H1 (cell line): ENCODE measurements around the gene GUCY2F. TPM values are rescaled to one million over a fixed set of nuclear protein-coding genes. Genes with fewer than 3 reads are reported as not detected.

ENCODE experiments used
- CTCF ChIA-PET: fragments of 300-600 bp; sonication (Branson Sonifier 250); formaldehyde crosslinking; loops from one replicate; lab custom pipeline; 2021; ENCODE audit not compliant: partially characterized antibody; lab: Charles Lee
- POLR2A ChIA-PET: fragments of 300-600 bp; sonication (Branson Sonifier 250); formaldehyde crosslinking; loops from one replicate; lab custom pipeline; 2021; ENCODE audit warnings: inconsistent platforms; ENCODE audit not compliant: partially characterized antibody; lab: Charles Lee
- DNase-seq, 2 experiments: peaks; one replicate each; pipeline versions ENCODE4 v3.0.0 to v3.0.0-alpha.2; 2010 to 2022; ENCODE audit warnings: low spot score in 2 of 2, low read depth in 1 of 2, mixed read lengths in 1 of 2
- FAIRE-seq: peaks from 2 replicates; lab custom pipeline; 2011; peaks lifted over from hg19 to GRCh38; lab: Jason Lieb, UNC
- H2AFZ ChIP-seq: 2 replicates; pipeline ENCODE4 v1.8.1; 2012; ENCODE audit warnings: low read length, inconsistent platforms
- H2AK5ac ChIP-seq: 2 replicates; pipeline ENCODE4 v1.6.1; 2013; ENCODE audit warnings: low read depth, low read length
- H2BK120ac ChIP-seq: replicated peaks from 2 replicates; pipeline ENCODE3; 2013; ENCODE audit warnings: low read depth, low read length, inconsistent platforms
- H2BK12ac ChIP-seq: 2 replicates; pipeline ENCODE4 v1.6.1; 2013; ENCODE audit warnings: low read depth, low read length
- H2BK15ac ChIP-seq: 2 replicates; pipeline ENCODE4 v1.6.1; 2013; ENCODE audit warnings: low read length
- H2BK20ac ChIP-seq: 2 replicates; pipeline ENCODE4 v1.6.1; 2013; ENCODE audit warnings: low read length
- H2BK5ac ChIP-seq: 2 replicates; pipeline ENCODE4 v1.6.1; 2013; ENCODE audit warnings: low read depth, low read length
- H3K14ac ChIP-seq: 2 replicates; pipeline ENCODE4 v1.6.1; 2013; ENCODE audit warnings: inconsistent platforms; ENCODE audit not compliant: insufficient read length
- H3K18ac ChIP-seq: 2 replicates; pipeline ENCODE4 v1.6.1; 2013; ENCODE audit warnings: low read length; ENCODE audit errors: extremely low read depth
- H3K23ac ChIP-seq: 2 replicates; pipeline ENCODE4 v1.6.1; 2013; ENCODE audit warnings: inconsistent platforms; ENCODE audit not compliant: insufficient read length
- H3K23me2 ChIP-seq: 2 replicates; pipeline ENCODE4 v1.6.1; 2013; ENCODE audit warnings: low read depth, low read length
- H3K27ac ChIP-seq: 2 replicates; pipeline ENCODE4 v1.6.1; 2011; ENCODE audit warnings: low read depth, low read length, inconsistent platforms
- H3K27me3 ChIP-seq, 4 experiments: replicated peaks in 1 of 4; 1 replicate in 1 of 4; 2 replicates in 3 of 4; pipeline versions ENCODE4 v1.6.1 to v1.8.1; 2011 to 2013; ENCODE audit warnings: low read length in 3 of 4, mild to moderate bottlenecking in 3 of 4, inconsistent platforms in 2 of 4, mixed read lengths in 2 of 4, moderate library complexity in 1 of 4; ENCODE audit not compliant: control insufficient read depth in 3 of 4, insufficient read depth in 3 of 4; ENCODE audit errors: extremely low read depth in 1 of 4
- H3K36me3 ChIP-seq, 4 experiments: 2 replicates each; pipeline versions ENCODE4 v1.6.1 to v1.8.1; 2011 to 2013; ENCODE audit warnings: mild to moderate bottlenecking in 4 of 4, low read length in 3 of 4, moderate library complexity in 2 of 4, control low read depth in 1 of 4, inconsistent platforms in 1 of 4; ENCODE audit not compliant: insufficient read depth in 4 of 4, control insufficient read depth in 2 of 4
- H3K4ac ChIP-seq: replicated peaks from 2 replicates; pipeline ENCODE3; 2013; ENCODE audit warnings: low read length, low read depth, mixed read lengths, inconsistent platforms; ENCODE audit not compliant: insufficient read length
- H3K4me1 ChIP-seq, 4 experiments: replicated peaks in 1 of 4; 1 replicate in 1 of 4; 2 replicates in 3 of 4; pipeline versions ENCODE4 v1.6.1 to v1.8.1; 2011 to 2013; ENCODE audit warnings: low read length in 3 of 4, inconsistent platforms in 2 of 4, mixed read lengths in 1 of 4; ENCODE audit not compliant: insufficient read depth in 4 of 4, control insufficient read depth in 3 of 4
- H3K4me2 ChIP-seq, 2 experiments: 2 replicates each; pipeline versions ENCODE4 v1.6.1 to v1.8.1; 2011 to 2013; ENCODE audit warnings: low read depth in 2 of 2, low read length in 2 of 2, control low read depth in 1 of 2, inconsistent platforms in 1 of 2, mild to moderate bottlenecking in 1 of 2; ENCODE audit not compliant: insufficient read depth in 1 of 2
- H3K4me3 ChIP-seq, 4 experiments: fragments of 200-600, 300-600 bp in 1 of 4; sonication (generic), shearing (Covaris generic), sonication (Bioruptor Twin) in 1 of 4; 2 replicates each; pipeline versions ENCODE4 v1.5.1 to v1.8.1; 2011 to 2016; ENCODE audit warnings: low read length in 4 of 4, low read depth in 3 of 4, control low read depth in 2 of 4, inconsistent platforms in 2 of 4, mild to moderate bottlenecking in 2 of 4, mixed read lengths in 1 of 4, moderate library complexity in 1 of 4; ENCODE audit not compliant: insufficient read depth in 2 of 4; ENCODE audit errors: extremely low read depth in 1 of 4
- H3K56ac ChIP-seq: replicated peaks from 2 replicates; pipeline ENCODE3; 2013; ENCODE audit warnings: low read depth, mild to moderate bottlenecking, mixed read lengths, low read length, inconsistent platforms; ENCODE audit not compliant: insufficient read length
- H3K79me1 ChIP-seq: 2 replicates; pipeline ENCODE4 v1.6.1; 2013; ENCODE audit warnings: low read depth, low read length, control low read depth
- H3K79me2 ChIP-seq, 2 experiments: 2 replicates each; pipeline versions ENCODE4 v1.6.1 to v1.8.1; 2012 to 2013; ENCODE audit warnings: low read length in 2 of 2, mild to moderate bottlenecking in 2 of 2, inconsistent platforms in 1 of 2; ENCODE audit not compliant: insufficient read depth in 2 of 2, control insufficient read depth in 1 of 2
- H3K9ac ChIP-seq, 4 experiments: replicated peaks in 1 of 4; 1 replicate in 1 of 4; 2 replicates in 3 of 4; pipeline versions ENCODE4 v1.6.1 to v1.8.1; 2011 to 2013; ENCODE audit warnings: low read depth in 3 of 4, low read length in 3 of 4, control low read depth in 2 of 4, mild to moderate bottlenecking in 2 of 4, moderate library complexity in 2 of 4, inconsistent platforms in 1 of 4; ENCODE audit errors: extremely low read depth in 1 of 4
- H3K9me3 ChIP-seq, 2 experiments: 2 replicates each; pipeline versions ENCODE4 v1.6.1 to v1.8.1; 2012 to 2013; ENCODE audit warnings: mild to moderate bottlenecking in 2 of 2, moderate library complexity in 2 of 2, control low read depth in 1 of 2, inconsistent platforms in 1 of 2, low read depth in 1 of 2, low read length in 1 of 2, mixed read lengths in 1 of 2; ENCODE audit not compliant: insufficient read depth in 2 of 2
- H4K20me1 ChIP-seq, 2 experiments: replicated peaks in 1 of 2; 2 replicates each; pipeline versions ENCODE3 to v1.8.1; 2011 to 2013; ENCODE audit warnings: inconsistent platforms in 2 of 2, low read length in 2 of 2, mild to moderate bottlenecking in 1 of 2; ENCODE audit not compliant: insufficient read depth in 2 of 2, control insufficient read depth in 1 of 2
- H4K5ac ChIP-seq: 2 replicates; pipeline ENCODE4 v1.6.1; 2013; ENCODE audit warnings: low read length, low read depth, mixed read lengths, inconsistent platforms; ENCODE audit not compliant: insufficient read length
- H4K8ac ChIP-seq: 2 replicates; pipeline ENCODE4 v1.8.0; 2013; ENCODE audit warnings: mild to moderate bottlenecking, moderate library complexity, low read length, inconsistent platforms; ENCODE audit not compliant: insufficient read depth; ENCODE audit errors: extremely low read depth
- H4K91ac ChIP-seq: replicated peaks from 2 replicates; pipeline ENCODE3; 2013; ENCODE audit warnings: low read length, mixed read lengths, inconsistent platforms; ENCODE audit not compliant: insufficient read length
- HDAC6 ChIP-seq: IDR thresholded peaks from one replicate; pipeline ENCODE4 v1.7.1; 2012; ENCODE audit warnings: low read depth, mild to moderate bottlenecking, inconsistent platforms, low read length, moderate library complexity
- JUN ChIP-seq: IDR thresholded peaks from 2 replicates; pipeline ENCODE4 v1.6.1; 2011; ENCODE audit warnings: low read depth, mild to moderate bottlenecking, improper control_type of control experiment, low read length
- SIN3A ChIP-seq, 2 experiments: IDR thresholded peaks in 1 of 2; conservative IDR thresholded peaks in 1 of 2; 2 replicates each; pipeline ENCODE4 v1.6.1; 2011 to 2012; ENCODE audit warnings: low read length in 2 of 2, improper control_type of control experiment in 1 of 2, low read depth in 1 of 2, mild to moderate bottlenecking in 1 of 2
- SP1 ChIP-seq: IDR thresholded peaks from 2 replicates; pipeline ENCODE4 v1.6.1; 2011; ENCODE audit warnings: low read depth, low read length
- TAF1 ChIP-seq: IDR thresholded peaks from 2 replicates; pipeline ENCODE4 v1.6.1; 2011; ENCODE audit warnings: mild to moderate bottlenecking, low read depth, low read length
- WGBS, 2 experiments: shearing (Covaris generic) in 1 of 2; methylation state at CpG; one replicate each; pipeline versions ENCODE4 v1.1.6 to v1.1.7; 2013 to 2015; ENCODE audit warnings: low lambda C conversion rate in 2 of 2, mixed read lengths in 2 of 2, inconsistent platforms in 1 of 2, low coverage in 1 of 2, missing lambda C conversion rate in 1 of 2; ENCODE audit not compliant: insufficient replicate concordance in 2 of 2, insufficient coverage in 1 of 2, insufficient read length in 1 of 2; ENCODE audit errors: extremely low coverage in 1 of 2, missing lambda C conversion rate in 1 of 2; 5-methylcytosine and 5-hydroxymethylcytosine counted together
- polyA plus RNA-seq, 7 experiments: library from polyadenylated mRNA; depleted of rRNA in 3 of 7; stranded (reverse) in 5 of 7; unstranded in 2 of 7; fragments of >200 nt in 5 of 7; fragments of 200-250 nt in 2 of 7; gene quantifications; 1 replicate in 5 of 7; 2 replicates in 1 of 7; 4 replicates in 1 of 7; pipeline versions ENCODE4 v1.2.1 to v1.2.3, GENCODE V29; 2011 to 2013; ENCODE audit warnings: missing spikeins in 2 of 7, mixed read lengths in 2 of 7
- total RNA-seq: library from RNA; stranded (reverse); fragmentation: NEBNext Ultra II Directional; extraction: Animal tissue kit (Norgen Biotek cat#: 25700); gene quantifications from 2 replicates; pipeline ENCODE4 v1.2.1, GENCODE V29; 2021

The GUCY2F gene
- total and polyA plus RNA-seq, 2 of the 8 experiments (the other 6 are each of a cell fraction or from before 2014, with no cell fraction given), result 0.02 TPM; not detected in 1

DNA sequence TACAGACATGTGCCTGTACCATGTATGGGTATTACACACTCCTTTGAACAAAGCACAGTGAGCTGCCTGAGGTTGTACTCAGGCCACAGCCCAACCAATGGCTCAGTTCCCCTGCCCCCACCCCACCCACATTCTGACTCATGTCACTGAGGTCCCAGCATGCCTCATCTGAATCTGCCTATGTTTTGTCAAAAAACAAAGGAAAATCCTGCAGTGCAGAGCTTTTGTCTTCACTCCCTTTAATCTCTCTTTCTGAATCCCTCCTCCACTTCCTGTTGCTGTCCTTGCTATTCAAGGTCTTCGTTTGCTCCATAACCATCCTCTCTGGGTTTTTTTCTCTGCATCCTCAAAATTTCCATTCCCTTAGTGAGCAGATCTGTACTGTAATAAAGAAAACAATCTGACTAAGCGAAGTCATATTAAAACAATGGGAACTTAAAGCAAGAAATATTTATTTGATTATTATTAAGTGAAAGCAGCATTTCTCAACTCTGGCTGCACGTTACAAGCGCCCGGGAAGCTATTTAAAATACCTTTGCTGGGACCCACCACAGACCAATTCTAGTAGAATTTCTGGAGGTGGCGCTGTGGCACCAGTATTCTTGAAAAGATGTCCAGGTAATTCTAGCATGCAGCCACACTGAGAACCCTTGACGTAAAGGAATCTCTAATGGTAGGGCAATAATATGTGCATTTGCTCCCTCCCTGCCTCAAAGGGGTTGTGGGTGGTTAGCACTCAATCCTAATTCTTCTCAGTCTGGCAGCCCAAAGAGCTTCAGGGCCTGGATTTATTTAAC, 8.7 kb downstream of the GUCY2F start:
- H3K9me3 ChIP-seq, result no peaks in the 10 kb centered on the region
- no peaks in the 10 kb centered on the region for H3K23me2 ChIP-seq
- H2AFZ ChIP-seq, result no peak overlapping the region; the same call in 1 of the 2 replicates
- H3K4me2 ChIP-seq, result peak overlapping the region; percentile 54 to 61; a peak in 3 of 4 replicates
- DNase-seq (peak in 1 of 2 experiments; percentile 48), FAIRE-seq (peak; percentile 98)
- H3K79me2 ChIP-seq, result no peaks in the 10 kb centered on the region
- H3K9ac ChIP-seq, result no peak overlapping the region; a peak in 2 of 7 replicates
- WGBS, 2 experiments, result 7% methylated on average over 6 of the region's 7 CpGs; no CpG with 5 or more reads in 1 of the 2 experiments
- H3K56ac ChIP-seq, result no peak overlapping the region
- H3K4me1 ChIP-seq, result peaks cover 0 to 10% (median 4%) of the 10 kb centered on the region in 4 experiments; a peak in 4 of 7 replicates
- H4K20me1 ChIP-seq, result no peaks in the 10 kb centered on the region
- no peaks in the 10 kb centered on the region for H3K79me1 ChIP-seq
- H2BK12ac ChIP-seq, result peak overlapping the region; percentile 96
- H3K18ac ChIP-seq, result peak overlapping the region; percentile 98
- POLR2A ChIA-PET, result interaction anchor here (0.7 to 0.9 kb wide), 2 partner anchors 11 to 70 kb away, joined by 3 to 4 read pairs; no protein-coding TSS in a partner anchor
- H3K4me3 ChIP-seq, result peak overlapping the region in 1 of 4 experiments; percentile 40; a peak in 1 of 8 replicates
- H3K4ac ChIP-seq, result peak overlapping the region; percentile 19
- no peaks in the 10 kb centered on the region for H3K36me3 ChIP-seq
- peak overlapping the region; percentile 96; the same call in 1 of the 2 replicates for H2BK20ac ChIP-seq
- CTCF ChIA-PET, result interaction anchor here (0.8 to 3.4 kb wide), 11 partner anchors 9 to 555 kb away, joined by 3 to 20 read pairs (median 4); no protein-coding TSS in a partner anchor
- H3K23ac ChIP-seq, result no peak overlapping the region
- H4K8ac ChIP-seq, result no peak overlapping the region
- peak overlapping the region; percentile 90; the same call in 1 of the 2 replicates for H2AK5ac ChIP-seq
- peak overlapping the region; percentile 40 for H4K5ac ChIP-seq
- H2BK120ac ChIP-seq, result peak overlapping the region; percentile 2
- peak overlapping the region; percentile 97 for H2BK5ac ChIP-seq
- H3K27me3 ChIP-seq, result no peaks in the 10 kb centered on the region
- H4K91ac ChIP-seq, result peak overlapping the region; percentile 80
- H3K14ac ChIP-seq, result no peak overlapping the region
- H3K27ac ChIP-seq, result peak overlapping the region; percentile 70
- no peak overlapping the region for H2BK15ac ChIP-seq
- TF ChIP-seq HDAC6, result no peak
- TF ChIP-seq SP1, result peak; percentile 62
- TF ChIP-seq TAF1, result no peak
- no peak for TF ChIP-seq SIN3A (conservative IDR thresholded peaks at IDR 0.05 in 1 of 2, IDR thresholded peaks at IDR 0.05 in 1 of 2; ENCODE audit: low read depth in 1 of 2, low read length in 2 of 2)
- no peak for TF ChIP-seq JUN
